Measurements from ENCODE around the gene KIAA0753. TPM values are rescaled to one million over a fixed set of nuclear protein-coding genes. Genes with fewer than 3 reads are reported as not detected.
"Not testable (repeated sequence)": the region's sequence is repeated elsewhere in the genome, so short reads cannot be mapped to it uniquely, and the experiment has no call there.

Gene KIAA0753
- total RNA-seq, 2 donors from 2014 or later = 16.0 to 29.7 TPM

DNA sequence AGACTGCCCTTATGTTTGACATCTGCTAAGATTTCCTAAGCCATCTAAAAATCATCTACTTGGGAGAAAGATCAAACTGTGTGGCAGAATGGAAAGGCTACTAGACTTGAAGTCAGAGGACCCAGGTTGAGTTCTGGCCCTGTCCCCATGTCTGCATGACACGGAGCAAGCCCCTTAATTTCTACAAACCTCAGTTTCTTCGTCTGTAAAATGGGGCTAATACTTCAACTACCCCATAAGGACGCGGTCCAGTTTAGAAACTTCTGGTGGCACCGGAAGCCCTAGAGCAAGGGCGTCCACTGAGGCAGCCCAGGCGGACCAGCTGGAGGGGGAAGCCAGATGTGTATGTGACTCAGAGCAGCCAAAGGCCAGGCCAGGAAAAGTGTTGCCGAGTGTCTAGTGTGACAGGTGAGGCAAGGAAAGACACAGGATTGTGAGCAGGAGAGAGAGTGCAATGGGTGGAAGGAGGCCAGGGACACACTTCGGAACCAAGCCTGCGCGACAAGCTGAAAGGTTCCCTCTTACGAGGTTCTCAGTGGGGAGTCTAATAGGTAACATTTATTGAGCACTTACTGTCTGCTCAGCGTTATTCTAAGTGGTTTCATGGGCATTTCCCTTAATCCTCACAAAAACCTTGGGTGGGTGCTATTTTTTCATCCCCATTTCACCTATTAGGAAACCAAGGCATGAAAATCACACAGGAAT, 66.4 kb downstream of the KIAA0753 start:
- DNase-seq (ENCODE audit: low spot score) (no peak), ATAC-seq (no peak)
- H3K4me3 Mint-ChIP-seq = no peak overlapping the region
- H3K36me3 Mint-ChIP-seq = peaks cover 5% of the 10 kb centered on the region
- H3K27me3 Mint-ChIP-seq = no peaks in the 10 kb centered on the region
- no peak overlapping the region for H3K27ac Mint-ChIP-seq
- H3K4me1 Mint-ChIP-seq (ENCODE audit: low read depth in 2 of 2) = peaks cover 14 to 24% of the 10 kb centered on the region in 2 donors
- no peaks in the 10 kb centered on the region for H3K9me3 Mint-ChIP-seq

DNA sequence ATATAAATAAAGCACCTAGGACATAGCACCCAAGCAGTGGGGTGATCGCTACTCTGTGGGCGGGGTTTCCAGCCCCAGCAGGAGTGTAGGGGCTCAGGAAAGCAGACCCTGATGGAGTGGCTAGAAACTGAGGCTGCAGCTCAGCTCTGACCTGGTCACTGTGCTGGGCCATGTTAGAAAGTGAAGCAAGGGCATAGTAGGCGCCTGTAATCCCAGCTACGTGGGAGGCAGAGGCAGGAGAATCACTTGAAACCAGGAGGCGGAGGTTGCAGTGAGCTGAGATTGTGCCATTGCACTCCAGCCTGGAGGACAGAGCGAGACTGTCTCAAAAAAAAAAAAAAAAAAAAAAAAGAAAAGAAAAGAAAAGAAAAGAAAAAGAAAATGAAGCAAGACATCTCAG, 67.0 kb downstream of the KIAA0753 start:
- H3K27me3 Mint-ChIP-seq; H3K36me3 Mint-ChIP-seq; H3K9me3 Mint-ChIP-seq; H3K27ac Mint-ChIP-seq; DNase-seq (ENCODE audit: low spot score); H3K4me3 Mint-ChIP-seq; ATAC-seq: not testable (repeated sequence)
- H3K4me1 Mint-ChIP-seq (ENCODE audit: low read depth in 2 of 2) = peaks cover 14 to 24% of the 10 kb centered on the region in 2 donors

DNA sequence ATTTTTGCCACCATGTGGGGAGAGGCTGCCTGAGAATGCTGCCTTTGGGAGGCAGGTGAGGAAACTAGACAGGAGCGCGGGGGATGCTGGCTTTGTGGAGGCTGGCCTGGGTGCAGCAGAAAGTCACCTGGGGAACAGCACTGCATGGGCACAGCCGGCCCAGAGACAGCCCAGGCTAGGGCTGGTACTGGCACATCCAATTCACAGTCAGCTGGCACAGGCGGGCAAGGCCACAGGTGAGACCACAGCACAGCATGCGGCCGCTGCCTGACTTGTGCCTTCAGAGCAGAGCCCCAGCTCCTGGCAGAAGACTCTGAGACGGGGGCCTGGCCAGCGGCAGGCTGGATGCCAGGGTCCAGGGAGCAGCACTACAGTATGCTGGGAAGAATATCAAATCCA, 67.5 kb downstream of the KIAA0753 start:
- H3K4me1 Mint-ChIP-seq (ENCODE audit: low read depth in 2 of 2) = peaks cover 14 to 24% of the 10 kb centered on the region in 2 donors
- peaks cover 5% of the 10 kb centered on the region for H3K36me3 Mint-ChIP-seq
- H3K4me3 Mint-ChIP-seq = no peak overlapping the region
- no peaks in the 10 kb centered on the region for H3K9me3 Mint-ChIP-seq
- no peak overlapping the region for H3K27ac Mint-ChIP-seq
- ATAC-seq (no peak), DNase-seq (ENCODE audit: low spot score) (no peak)
- peaks cover 0 to 2% of the 10 kb centered on the region in 2 donors for H3K27me3 Mint-ChIP-seq

DNA sequence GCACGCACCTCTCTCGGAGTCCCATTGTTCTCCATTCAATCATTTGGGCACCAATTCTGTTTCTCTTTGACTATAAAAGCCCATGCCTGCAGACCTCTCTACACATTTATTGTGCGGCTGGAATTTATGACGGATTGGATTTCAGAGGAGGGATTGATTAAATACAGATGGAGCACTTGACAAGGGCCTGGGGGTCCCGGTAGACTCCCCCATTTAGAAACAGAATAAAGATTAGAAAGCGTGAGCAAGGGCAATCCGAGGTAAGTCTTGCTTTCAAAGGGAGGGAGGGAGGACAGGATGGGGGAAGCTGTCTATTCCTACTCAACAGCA, 69.1 kb downstream of the KIAA0753 start:
- H3K4me3 Mint-ChIP-seq = no peak overlapping the region
- H3K4me1 Mint-ChIP-seq (ENCODE audit: low read depth in 2 of 2) = peaks cover 14 to 19% of the 10 kb centered on the region in 2 donors
- ATAC-seq (no peak), DNase-seq (ENCODE audit: low spot score) (no peak)
- no peaks in the 10 kb centered on the region for H3K36me3 Mint-ChIP-seq
- H3K27me3 Mint-ChIP-seq = peaks cover 0 to 5% of the 10 kb centered on the region in 2 donors
- H3K9me3 Mint-ChIP-seq = no peaks in the 10 kb centered on the region
- H3K27ac Mint-ChIP-seq = no peak overlapping the region

DNA sequence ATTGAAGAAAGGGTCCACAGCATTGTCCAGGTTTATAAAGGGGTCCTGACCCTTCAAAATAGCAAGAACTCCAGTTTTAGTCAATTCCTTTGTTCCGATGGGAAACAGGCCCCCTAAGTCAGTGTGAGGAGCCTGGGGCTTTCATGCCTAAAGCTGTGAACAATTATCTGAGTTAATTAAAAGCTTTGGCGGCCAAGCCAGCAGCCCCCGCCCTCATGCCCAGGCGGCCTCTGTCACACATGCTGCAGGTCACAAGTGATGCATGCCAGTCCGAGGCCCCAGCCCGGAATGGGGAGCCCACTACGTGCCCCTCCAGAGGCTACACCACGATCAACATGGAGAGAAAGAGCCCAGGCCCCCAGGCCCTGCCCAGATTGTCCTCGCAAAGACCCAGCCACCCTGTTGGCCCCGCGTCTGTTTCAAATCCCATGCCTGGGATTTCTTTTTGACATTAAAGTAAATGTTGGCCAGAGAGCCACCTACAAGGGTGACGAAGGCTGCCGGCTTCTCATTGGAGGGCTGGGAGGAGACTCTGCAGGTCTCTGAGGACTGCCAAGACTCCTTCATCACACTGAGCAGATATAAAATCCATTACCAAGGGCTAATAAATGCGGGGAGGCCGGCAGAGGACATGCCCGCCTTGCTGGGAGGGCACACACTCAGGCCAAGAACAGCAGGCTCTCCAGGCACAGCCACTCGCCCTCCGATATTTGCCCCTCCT, 69.6 kb downstream of the KIAA0753 start:
- Mint-ChIP-seq H3K27ac (no peak overlapping the region), H3K4me3 (no peak overlapping the region), H3K4me1 (ENCODE audit: low read depth in 2 of 2) (peaks cover 11 to 17% of the 10 kb centered on the region in 2 donors), H3K36me3 (no peaks in the 10 kb centered on the region), H3K27me3 (peaks cover 0 to 5% of the 10 kb centered on the region in 2 donors), H3K9me3 (no peaks in the 10 kb centered on the region)
- DNase-seq (ENCODE audit: low spot score) (no peak), ATAC-seq (no peak)

DNA sequence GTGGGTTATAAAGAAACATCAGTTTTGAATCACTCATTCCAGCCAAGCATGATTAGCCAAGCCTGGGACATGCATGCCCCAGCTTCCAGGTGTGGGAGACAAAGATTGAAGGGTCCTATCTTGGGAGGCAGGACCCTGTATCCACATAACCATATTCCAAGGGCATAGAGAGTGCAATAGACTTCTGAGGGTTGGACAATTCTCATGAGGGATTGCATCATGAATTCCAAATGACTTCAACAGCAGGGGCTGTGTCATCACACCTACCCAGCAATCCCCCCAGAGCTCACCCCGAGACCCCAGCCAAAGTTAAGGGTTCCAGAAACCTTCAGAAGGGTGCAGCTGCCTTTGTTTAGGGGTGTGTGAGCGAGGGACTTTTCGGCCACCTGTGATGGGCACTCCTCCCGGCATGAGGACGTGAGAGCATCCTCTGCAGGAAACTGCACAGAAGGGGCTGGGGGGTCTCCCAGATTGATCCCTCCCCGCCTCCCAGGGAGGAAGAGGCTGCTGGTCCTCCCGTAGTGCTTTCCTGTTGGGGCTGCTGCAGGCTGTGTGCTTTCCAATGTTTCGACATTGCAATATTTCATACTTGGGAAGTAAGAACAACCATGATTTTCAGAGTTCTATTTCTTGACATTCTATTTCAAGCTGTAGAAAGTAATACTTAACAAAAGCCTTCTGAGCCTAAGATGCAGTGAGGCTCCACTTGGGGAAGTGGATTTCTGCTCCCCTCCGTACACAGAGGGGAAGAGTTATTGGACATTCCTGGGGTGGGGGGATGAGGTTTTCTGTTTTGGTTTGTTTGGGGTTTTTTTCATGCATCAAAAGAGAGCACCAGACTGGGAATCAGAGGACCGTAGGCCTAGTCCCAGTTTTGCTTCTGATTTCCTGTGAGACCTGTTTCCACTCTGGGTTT, 70.9 kb downstream of the KIAA0753 start:
- H3K36me3 Mint-ChIP-seq = no peaks in the 10 kb centered on the region
- peaks cover 0 to 7% of the 10 kb centered on the region in 2 donors for H3K4me1 Mint-ChIP-seq (ENCODE audit: low read depth in 2 of 2)
- H3K9me3 Mint-ChIP-seq = no peaks in the 10 kb centered on the region
- DNase-seq (ENCODE audit: low spot score) = no peak
- no peak overlapping the region for H3K27ac Mint-ChIP-seq
- ATAC-seq = no peak
- peaks cover 0 to 5% of the 10 kb centered on the region in 2 donors for H3K27me3 Mint-ChIP-seq
- no peak overlapping the region for H3K4me3 Mint-ChIP-seq

DNA sequence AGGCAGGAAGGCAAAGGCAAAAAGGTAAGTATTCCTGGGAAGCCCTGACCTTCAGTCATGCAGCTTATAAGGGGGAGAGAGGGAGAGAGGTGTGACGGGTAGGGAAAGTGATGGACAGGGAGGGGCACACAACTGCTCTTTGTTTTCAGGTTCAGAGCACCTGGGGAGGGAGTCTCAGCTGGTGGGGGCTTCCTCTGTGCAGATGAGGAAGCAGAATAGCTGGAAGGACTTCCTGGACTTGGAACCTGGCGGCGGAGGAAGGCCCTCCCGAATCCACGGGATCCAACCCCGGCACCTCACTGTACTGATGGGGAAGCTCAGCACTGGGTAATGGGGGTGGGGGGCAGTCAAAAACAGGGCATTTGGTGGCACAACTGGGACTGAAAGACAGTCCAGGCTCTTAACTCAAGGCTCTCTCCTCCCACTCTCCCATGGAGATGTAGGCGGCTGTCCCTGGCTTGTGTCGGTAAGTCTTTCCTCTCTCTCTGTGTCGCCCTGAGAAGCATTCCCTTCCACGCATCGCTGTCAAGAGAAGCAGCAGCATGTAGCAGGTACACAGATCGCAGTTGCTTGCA, 72.2 kb downstream of the KIAA0753 start:
- Mint-ChIP-seq H3K9me3 (no peaks in the 10 kb centered on the region), H3K4me3 (no peak overlapping the region), H3K4me1 (ENCODE audit: low read depth in 2 of 2) (peaks cover 0 to 3% of the 10 kb centered on the region in 2 donors), H3K27ac (no peak overlapping the region), H3K27me3 (peaks cover 6 to 9% of the 10 kb centered on the region in 2 donors), H3K36me3 (no peaks in the 10 kb centered on the region)
- DNase-seq (ENCODE audit: low spot score) (no peak), ATAC-seq (no peak)

DNA sequence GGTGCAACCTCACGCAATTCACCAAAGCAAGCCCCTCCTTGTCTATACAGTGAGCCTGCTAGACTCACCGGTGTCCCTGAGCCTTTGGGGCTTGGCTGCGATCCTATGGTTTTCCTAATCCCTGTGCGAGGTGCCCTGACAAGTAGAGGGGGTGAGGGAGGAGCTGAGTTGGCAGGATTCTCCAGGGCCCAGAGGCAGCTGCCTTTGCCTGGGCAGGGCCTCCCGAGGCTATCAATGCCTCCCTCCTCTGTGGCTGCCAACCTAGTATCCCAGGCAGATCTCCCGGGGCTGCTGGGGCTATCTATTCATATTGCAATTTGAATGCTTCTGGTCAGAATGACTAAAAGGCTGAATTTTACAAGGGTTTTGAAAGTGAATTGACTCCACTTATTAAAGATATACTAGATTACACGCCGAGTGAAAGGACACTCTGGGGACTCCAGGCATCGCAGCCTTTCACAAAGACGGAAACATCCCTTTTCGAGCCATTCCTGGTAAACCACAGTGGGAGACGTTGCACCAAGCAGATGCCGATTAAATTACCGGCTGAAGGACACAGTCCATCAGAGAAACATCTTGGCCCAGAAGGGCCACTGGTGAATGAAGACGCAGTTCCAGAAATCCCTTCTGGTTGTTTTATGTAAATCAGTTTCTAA, 72.9 kb downstream of the KIAA0753 start:
- Mint-ChIP-seq H3K9me3 (no peaks in the 10 kb centered on the region), H3K36me3 (no peaks in the 10 kb centered on the region), H3K4me1 (ENCODE audit: low read depth in 2 of 2) (peaks cover 0 to 2% of the 10 kb centered on the region in 2 donors), H3K27ac (no peak overlapping the region), H3K4me3 (no peak overlapping the region), H3K27me3 (peaks cover 6 to 12% of the 10 kb centered on the region in 2 donors)
- no peak for DNase-seq (ENCODE audit: low spot score)
- ATAC-seq = no peak

DNA sequence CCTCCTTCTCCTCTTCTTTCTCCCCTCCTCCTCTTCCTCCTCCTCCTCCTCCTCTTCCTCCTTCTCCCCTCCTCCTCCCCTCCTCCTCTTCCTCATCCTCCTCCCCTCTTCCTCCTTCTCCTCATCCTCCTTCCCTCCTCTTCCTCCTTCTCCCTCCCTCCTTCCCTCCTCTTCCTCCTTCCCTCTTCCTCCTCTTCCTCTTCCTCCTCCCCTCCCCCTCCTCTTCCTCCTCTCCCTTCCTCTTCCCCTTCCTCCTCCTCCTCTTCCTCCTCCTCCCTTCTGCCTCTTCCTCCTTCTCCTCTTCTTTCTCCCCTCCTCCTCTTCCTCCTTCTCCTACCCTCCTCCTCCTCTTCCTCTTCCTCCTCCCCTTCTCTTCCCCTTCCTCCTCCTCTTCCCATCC, 79.1 kb downstream of the KIAA0753 start:
- Mint-ChIP-seq H3K4me1 (ENCODE audit: low read depth in 2 of 2) (no peaks in the 10 kb centered on the region), H3K36me3 (no peaks in the 10 kb centered on the region), H3K27ac (no peak overlapping the region), H3K27me3 (peaks cover 6 to 20% of the 10 kb centered on the region in 2 donors), H3K4me3 (no peak overlapping the region), H3K9me3 (no peaks in the 10 kb centered on the region)
- DNase-seq (ENCODE audit: low spot score) (no peak), ATAC-seq (no peak)

DNA sequence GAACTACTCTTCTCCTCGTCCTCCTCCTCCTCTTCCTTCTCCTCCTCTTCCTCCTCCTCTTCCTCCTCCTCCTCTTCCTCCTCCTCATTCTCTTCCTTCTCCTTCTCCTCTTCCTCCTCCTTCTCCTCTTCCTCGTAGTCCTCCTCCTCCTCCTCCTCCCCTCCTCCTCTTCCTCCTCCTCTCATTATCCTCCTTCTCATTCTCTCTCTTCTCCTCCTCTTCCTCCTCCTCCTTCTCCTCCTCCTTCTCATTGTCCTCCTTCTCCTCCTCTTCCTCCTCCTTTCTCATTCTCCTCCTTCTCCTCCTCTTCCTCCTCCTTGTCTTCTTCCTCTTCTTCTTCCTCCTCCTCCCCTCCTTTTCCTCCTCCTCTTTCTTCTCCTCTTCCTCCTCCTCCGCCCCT, 80.0 kb downstream of the KIAA0753 start:
- ATAC-seq (no peak), DNase-seq (ENCODE audit: low spot score) (no peak)
- no peaks in the 10 kb centered on the region for H3K36me3 Mint-ChIP-seq
- no peak overlapping the region for H3K27ac Mint-ChIP-seq
- H3K27me3 Mint-ChIP-seq = peaks cover 6 to 20% of the 10 kb centered on the region in 2 donors
- no peak overlapping the region for H3K4me3 Mint-ChIP-seq
- no peaks in the 10 kb centered on the region for H3K9me3 Mint-ChIP-seq
- H3K4me1 Mint-ChIP-seq (ENCODE audit: low read depth in 2 of 2) = peaks cover 0 to under 1% of the 10 kb centered on the region in 2 donors

DNA sequence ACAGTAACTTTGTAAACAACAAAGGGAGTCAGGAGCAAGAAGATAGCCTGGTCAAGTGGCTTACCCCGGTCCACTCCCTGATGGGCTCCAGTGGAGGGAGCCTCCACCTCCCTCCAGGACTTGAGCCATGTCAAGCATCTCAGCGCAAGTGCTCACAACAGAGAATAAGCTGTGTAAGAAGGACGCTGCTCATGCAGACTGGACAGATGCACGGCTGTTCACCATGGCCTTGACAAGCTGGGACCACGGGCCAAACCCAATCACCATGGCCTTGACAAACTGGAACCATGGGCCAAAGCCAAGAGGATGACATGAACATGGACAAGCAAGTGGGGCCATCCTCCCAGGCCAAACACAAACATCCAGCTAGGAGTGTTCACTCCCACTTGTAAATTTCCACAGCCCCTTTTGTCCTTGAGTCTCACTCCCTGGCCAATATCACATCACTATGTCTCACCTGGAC, 80.7 kb downstream of the KIAA0753 start:
- H3K4me3 Mint-ChIP-seq = no peak overlapping the region
- H3K27me3 Mint-ChIP-seq = peaks cover 8 to 25% of the 10 kb centered on the region in 2 donors
- peaks cover 0 to 5% of the 10 kb centered on the region in 2 donors for H3K4me1 Mint-ChIP-seq (ENCODE audit: low read depth in 2 of 2)
- no peaks in the 10 kb centered on the region for H3K9me3 Mint-ChIP-seq
- DNase-seq (ENCODE audit: low spot score) (no peak), ATAC-seq (no peak)
- no peaks in the 10 kb centered on the region for H3K36me3 Mint-ChIP-seq
- H3K27ac Mint-ChIP-seq = no peak overlapping the region

DNA sequence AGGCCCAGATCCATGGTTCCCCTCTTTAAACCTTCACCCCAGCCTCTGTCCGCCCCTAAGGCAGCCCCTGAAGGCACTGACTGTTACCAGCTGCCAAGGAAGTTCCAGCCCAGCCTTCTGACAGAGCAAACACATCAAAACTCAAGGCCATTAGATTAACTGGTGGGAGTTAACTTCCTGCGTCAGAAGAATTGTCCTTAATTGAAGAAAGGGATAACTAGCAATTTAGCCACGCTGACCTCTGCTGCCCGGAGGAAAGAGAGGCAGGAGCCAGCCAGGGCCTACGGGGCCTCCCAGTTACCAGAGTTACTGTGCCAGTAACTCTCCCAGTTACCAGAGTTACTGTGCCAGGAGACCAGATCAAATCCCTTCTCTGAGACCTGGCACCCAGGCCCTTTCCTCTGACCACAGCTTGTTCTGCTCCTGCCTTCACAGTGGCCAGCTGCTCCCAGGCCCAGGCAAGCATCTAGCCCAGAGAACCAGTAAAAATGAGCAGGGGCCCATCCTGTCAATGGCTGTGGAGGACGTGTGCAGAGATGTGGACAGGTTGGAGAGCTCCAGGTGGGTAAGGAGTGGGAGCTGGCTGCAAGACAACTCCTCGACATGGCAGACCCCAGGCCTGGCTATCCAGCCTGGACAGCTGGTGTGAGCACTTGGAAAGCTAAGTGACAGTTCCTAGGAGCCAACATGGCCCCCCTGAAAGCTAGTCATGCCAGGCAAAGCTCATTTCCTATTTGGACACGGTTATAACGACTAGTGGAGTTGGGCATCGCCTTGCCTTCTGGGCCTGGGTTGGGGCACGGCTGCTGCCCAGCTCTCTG, 81.4 kb downstream of the KIAA0753 start:
- Mint-ChIP-seq H3K4me1 (ENCODE audit: low read depth in 2 of 2) (peaks cover 0 to 7% of the 10 kb centered on the region in 2 donors), H3K27ac (no peak overlapping the region), H3K4me3 (no peak overlapping the region), H3K9me3 (no peaks in the 10 kb centered on the region), H3K27me3 (peaks cover 13 to 29% of the 10 kb centered on the region in 2 donors), H3K36me3 (no peaks in the 10 kb centered on the region)
- no peak for ATAC-seq
- no peak for DNase-seq (ENCODE audit: low spot score)
